ENCODE data around the gene PCYT1B. TPM values are rescaled to one million over a fixed set of nuclear protein-coding genes. Genes with fewer than 3 reads are reported as not detected.

PCYT1B gene
- 1 to 10 TPM in 3 of 4 donors, under 1 TPM in 1; 0.13 to 3.5 (median 1.7) TPM for total RNA-seq

DNA sequence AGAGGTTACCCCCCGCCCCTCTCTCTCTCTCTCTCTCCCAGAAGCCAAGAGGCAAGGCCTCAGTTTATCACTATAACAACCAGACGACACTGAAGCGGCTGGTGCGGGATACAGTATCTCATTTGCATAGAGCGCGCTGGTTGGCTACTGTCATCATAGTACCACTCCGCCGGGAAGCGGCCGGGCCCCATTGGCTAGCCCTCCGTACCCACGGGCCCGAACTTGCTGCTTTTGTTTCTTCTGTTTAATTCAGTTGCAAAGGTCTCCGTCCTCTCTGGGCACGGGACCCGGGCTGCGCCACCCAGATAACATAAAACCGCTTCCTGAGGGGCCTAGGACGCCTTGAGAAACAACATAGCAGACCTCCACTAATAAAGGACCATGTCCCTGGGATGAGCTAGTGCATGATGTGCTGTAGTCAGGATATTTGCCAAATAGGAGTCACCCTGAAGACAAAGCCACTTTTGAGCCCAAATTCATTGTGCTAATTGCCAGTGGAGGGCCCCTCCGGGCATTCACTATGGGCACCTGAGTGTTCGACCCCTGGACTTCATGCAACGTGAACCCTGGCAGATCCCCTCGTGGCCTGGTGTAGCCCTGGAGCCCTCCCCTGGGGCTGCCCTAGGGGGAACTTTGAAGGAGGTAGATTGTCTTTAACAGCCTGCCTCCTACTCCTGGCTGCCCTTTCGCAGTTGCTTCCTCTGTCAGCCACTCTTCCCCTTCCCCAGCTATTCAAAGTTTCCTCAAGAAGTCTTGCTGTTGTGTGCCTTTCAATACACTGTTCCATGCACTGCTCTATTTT is at the start of gene PCYT1B:
PCYT1B (minus strand) TSS at position 91 of the 802 bp plus-strand sequence. CDS start 242 bp downstream, outside the sequence.
- 0 to 20% methylated on average over 5 to 11 of the region's 24 CpGs for WGBS, 2 donors
- Histone ChIP-seq H3K27ac (peak within 1 kb of the TSS in 2 of 4 donors; percentile 8 to 33), H3K27me3 (peaks cover 0 to 17% (median 0%) of the 10 kb centered on the region in 4 donors), H3K4me1 (peaks cover 0 to 18% (median 4%) of the 10 kb centered on the region in 3 donors), H3K4me3 (peak within 1 kb of the TSS in 3 of 4 donors; percentile 4 to 47 (median 27)), H3K36me3 (no peaks in the 10 kb centered on the region), H3K9me3 (no peaks in the 10 kb centered on the region)
- peak; percentile 1 for DNase-seq
- TF ChIP-seq, protein P1, sequence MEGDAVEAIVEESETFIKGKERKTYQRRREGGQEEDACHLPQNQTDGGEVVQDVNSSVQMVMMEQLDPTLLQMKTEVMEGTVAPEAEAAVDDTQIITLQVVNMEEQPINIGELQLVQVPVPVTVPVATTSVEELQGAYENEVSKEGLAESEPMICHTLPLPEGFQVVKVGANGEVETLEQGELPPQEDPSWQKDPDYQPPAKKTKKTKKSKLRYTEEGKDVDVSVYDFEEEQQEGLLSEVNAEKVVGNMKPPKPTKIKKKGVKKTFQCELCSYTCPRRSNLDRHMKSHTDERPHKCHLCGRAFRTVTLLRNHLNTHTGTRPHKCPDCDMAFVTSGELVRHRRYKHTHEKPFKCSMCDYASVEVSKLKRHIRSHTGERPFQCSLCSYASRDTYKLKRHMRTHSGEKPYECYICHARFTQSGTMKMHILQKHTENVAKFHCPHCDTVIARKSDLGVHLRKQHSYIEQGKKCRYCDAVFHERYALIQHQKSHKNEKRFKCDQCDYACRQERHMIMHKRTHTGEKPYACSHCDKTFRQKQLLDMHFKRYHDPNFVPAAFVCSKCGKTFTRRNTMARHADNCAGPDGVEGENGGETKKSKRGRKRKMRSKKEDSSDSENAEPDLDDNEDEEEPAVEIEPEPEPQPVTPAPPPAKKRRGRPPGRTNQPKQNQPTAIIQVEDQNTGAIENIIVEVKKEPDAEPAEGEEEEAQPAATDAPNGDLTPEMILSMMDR (IDR thresholded peaks at IDR 0.05): no peak
- no peak for TF ChIP-seq POLR2A (IDR thresholded peaks at IDR 0.05)
- intact Hi-C loops (cut with DNase I): no loop called here

DNA sequence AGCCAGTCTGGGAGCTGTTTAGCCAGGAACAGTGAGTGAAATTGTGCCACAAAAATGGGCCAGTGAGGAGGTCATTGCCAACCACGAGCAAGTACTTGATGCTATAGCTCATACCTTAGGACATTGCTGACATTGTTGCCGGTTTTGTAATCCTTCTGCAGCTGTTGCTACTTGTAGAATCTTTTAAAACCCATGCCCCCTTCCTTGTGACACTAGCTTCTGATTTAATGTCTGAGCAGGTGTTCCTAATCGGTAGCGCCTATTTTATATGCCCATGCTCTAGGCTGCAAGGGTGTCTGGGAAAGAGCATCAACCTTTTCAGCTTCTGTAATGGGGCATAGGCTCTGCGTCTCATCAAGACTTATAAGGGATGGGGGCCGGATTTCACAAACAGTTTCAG is 49.1 kb upstream of the PCYT1B start:
- WGBS, 2 donors: 56 to 64% methylated on average over 4 to 6 of the region's 6 CpGs
- Histone ChIP-seq H3K9me3 (no peaks in the 10 kb centered on the region), H3K27ac (no peak overlapping the region), H3K4me1 (peaks cover 0 to 19% (median 0%) of the 10 kb centered on the region in 3 donors), H3K4me3 (no peak overlapping the region), H3K27me3 (no peaks in the 10 kb centered on the region), H3K36me3 (peaks cover 0 to 19% (median 0%) of the 10 kb centered on the region in 3 donors)
- TF ChIP-seq POLR2A (IDR thresholded peaks at IDR 0.05): no peak
- TF ChIP-seq, protein P1 (IDR thresholded peaks at IDR 0.05): no peak
- intact Hi-C loops (cut with DNase I): no loop called here
- no peak for DNase-seq

DNA sequence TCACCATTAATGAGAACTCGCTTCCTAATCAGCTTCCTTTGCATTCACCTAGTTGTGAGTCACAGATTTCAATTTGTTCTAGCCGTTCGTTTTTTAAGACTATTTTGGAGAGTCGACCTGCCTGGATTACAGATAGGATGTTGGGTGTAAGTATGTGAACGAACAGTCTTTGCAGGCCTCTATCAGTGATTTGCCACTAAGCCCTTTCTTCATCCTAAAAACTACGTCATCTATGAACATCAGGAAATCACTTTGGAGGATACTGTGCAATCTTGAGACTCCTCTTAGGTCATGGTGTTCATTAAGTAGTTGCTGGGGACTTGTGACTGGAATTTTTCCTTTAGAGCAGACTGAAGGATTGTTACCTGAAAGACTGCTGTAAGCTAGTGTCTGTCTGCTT is 47.7 kb upstream of the PCYT1B start:
- WGBS, 2 donors: 21 to 49% methylated on average over 6 of the region's 6 CpGs
- no peaks in the 10 kb centered on the region for H3K9me3 ChIP-seq
- peaks cover 0 to 19% (median 0%) of the 10 kb centered on the region in 3 donors for H3K4me1 ChIP-seq
- H3K36me3 ChIP-seq: peaks cover 0 to 4% (median 0%) of the 10 kb centered on the region in 3 donors
- no peaks in the 10 kb centered on the region for H3K27me3 ChIP-seq
- TF ChIP-seq, protein P1 (IDR thresholded peaks at IDR 0.05): no peak
- TF ChIP-seq POLR2A (IDR thresholded peaks at IDR 0.05): no peak
- peak overlapping the region in 1 of 4 donors; percentile 72 for H3K4me3 ChIP-seq
- no peak overlapping the region for H3K27ac ChIP-seq
- intact Hi-C loops (cut with DNase I): no loop called here
- no peak for DNase-seq

DNA sequence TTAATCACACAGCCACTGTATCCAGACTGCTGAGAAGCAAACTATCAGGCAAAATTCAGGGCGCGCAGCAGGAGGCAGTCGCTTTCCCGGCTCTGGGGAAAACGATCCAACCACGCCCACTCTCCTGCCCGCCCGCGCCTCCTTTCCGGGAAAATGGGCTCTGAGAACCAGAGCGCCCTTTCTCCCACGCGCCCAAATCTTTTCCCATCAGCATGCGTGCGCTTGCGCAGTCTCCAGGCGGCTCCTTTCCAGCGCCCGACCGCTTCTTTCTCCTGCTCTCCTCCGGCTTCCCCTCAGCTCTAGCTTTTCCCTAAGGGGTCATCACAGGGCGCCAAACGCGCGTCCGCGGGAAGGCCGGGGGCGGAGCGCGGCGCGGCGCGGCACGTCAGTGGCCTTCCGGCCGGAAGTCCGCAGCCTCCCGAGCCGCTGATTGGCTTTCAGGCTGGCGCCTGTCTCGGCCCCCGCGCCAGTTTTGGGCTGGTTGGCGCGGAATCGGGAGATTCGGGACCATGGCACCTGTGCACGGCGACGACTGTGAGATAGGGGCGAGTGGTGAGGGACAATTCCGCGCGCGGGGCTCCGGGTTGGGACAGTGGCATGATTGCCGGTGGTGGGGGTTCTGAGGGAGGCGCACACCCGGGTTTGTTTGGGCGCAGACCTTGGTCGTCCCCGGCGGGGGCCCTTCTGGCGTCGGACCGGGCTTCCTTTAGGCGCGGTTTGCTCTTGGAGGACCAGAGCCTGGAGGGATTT is 46.5 kb upstream of the PCYT1B start, which contains the start of gene POLA1:
POLA1 (plus strand) TSS at position 466 of the 750 bp plus-strand sequence; CDS start at position 510, 44 bp downstream.
- Histone ChIP-seq H3K4me3 (peak within 1 kb of the TSS; percentile 58 to 72 (median 70)), H3K27ac (peak within 1 kb of the TSS; percentile 77 to 90 (median 86)), H3K4me1 (peaks cover 0 to 19% (median 0%) of the 10 kb centered on the region in 3 donors), H3K36me3 (no peaks in the 10 kb centered on the region), H3K9me3 (no peaks in the 10 kb centered on the region), H3K27me3 (no peaks in the 10 kb centered on the region)
- WGBS, 2 donors: 0 to 17% methylated on average over 4 to 18 of the region's 70 CpGs
- intact Hi-C loops (cut with DNase I): no loop called here
- peak; percentile 14 for DNase-seq
- TF ChIP-seq, protein P1 (IDR thresholded peaks at IDR 0.05): peak in 1 of 6 experiments; percentile 20
- peak in 1 of 4 donors; percentile 16 for TF ChIP-seq POLR2A (IDR thresholded peaks at IDR 0.05)
